NCI-H524 (cell line): ENCODE data around the gene ACVR2A.

Experiments used
- DNase-seq, 2 experiments: peaks; one replicate each; lab custom pipeline; 2025; lab: John Stamatoyannopoulos, UW

The ACVR2A gene

DNA sequence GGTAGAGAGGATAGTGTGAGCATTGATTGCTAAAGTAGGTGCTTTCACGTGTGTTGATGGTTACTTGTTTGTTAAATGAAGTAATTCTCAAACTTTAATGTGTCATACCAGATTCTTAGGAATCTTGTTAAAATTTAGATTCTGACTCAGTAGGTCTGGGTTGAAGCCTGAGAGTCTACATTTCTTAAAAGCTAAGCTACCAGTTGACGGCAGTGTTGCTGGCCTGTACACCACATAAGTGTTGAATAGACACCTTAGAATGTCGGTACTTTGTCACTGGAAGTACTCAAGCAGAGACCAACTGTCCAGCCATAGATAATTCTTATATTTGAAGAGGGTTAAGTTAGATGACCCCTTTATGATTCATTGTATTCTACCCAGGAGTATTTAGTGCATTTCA lies 79.8 kb downstream of the ACVR2A start:
- DNase-seq: no peak

DNA sequence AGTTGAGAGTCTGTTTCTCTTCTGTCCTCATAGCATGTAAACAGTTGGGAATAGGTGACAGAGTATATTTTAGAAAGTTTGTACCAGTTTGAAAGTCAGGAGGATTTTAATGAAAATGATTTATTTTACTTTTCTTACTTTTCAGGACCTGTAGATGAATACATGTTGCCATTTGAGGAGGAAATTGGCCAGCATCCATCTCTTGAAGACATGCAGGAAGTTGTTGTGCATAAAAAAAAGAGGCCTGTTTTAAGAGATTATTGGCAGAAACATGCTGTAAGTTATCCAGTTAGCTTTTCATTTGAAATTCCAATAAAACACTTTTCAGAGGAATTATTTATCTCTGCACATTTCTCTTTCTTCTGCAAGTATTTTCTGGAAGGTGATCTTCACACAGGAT lies 81.1 kb downstream of the ACVR2A start:
- no peak for DNase-seq

DNA sequence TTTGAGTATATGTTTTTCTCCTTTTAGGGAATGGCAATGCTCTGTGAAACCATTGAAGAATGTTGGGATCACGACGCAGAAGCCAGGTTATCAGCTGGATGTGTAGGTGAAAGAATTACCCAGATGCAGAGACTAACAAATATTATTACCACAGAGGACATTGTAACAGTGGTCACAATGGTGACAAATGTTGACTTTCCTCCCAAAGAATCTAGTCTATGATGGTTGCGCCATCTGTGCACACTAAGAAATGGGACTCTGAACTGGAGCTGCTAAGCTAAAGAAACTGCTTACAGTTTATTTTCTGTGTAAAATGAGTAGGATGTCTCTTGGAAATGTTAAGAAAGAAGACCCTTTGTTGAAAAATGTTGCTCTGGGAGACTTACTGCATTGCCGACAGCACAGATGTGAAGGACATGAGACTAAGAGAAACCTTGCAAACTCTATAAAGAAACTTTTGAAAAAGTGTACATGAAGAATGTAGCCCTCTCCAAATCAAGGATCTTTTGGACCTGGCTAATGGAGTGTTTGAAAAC lies 82.3 kb downstream of the ACVR2A start:
- DNase-seq: no peak

DNA sequence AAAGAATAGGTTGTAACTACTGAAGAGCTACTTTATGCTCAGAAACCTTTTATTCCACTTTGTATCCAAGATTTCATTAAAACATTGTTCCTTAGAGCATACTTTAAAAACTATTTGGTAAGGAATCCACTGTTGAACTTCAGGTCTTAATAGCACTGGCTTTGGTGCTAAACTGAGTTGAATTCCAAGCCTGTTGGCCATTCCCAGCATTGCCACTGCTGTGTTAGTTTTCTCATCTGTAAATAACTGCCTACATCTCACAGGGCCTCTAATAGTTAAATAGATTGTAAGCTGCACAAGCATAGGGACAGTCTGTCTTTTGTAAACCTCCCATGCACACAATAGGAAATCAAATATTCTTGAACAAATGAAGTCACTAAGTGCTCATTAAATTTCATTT lies 89.1 kb downstream of the ACVR2A start:
- DNase-seq: no peak

GRCh38 chr2:147934881-147935620 lies 90.2 kb downstream of the ACVR2A start:
- no peak for DNase-seq

DNA sequence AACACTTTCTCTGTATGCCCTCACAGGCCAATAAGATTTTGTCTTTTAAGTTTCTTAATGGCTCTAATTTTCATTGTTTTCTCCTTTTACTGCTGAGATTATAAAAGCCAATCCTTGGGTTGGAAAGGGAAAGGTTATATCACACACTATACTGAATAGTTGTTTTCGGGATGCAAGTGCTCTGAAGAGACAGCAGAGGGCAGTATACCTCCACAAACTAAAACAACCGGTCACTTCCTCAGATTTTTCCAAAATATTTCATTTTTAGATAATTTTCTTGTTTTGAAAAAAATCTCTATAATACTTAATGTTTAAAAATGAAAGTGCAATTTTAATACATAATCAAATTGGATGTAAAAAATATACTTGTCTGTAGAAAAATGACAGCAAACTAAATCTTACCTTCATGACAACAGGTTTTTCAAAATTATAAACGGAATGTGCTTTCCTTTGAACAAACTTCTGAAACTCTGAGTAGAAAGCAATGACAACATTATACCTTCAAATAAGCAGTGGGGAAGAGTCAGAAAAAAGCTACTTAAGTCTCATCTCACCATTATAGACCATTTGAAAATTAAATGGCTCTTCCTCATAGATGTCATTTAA lies 93.0 kb downstream of the ACVR2A start:
- DNase-seq: peak in 1 of 2 experiments; percentile 20

DNA sequence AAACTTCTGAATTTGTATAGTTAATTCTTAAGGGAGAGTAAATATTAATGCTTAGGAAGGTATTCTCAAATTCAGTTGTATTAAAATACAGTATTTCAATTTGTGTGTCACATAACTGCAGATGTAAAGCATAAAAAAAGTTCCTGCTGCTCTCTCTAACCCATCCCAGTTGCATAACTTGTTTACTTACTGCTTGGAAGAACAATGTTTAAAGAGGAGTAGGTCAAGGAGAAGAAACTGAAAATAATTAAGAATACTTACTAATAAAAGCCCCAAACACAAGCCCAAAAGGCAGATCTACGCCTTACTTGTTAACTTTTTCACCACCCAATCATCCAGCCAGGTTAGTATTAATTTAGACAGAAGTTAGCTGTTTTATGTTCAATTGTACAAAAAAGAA lies 94.5 kb downstream of the ACVR2A start:
- DNase-seq: no peak

- DNase-seq: no peak
Observed at GRCh38 chr2:147945660-147946059, 100.8 kb downstream of the ACVR2A start.

- no peak for DNase-seq
Observed at GRCh38 chr2:147952118-147952517, 107.3 kb downstream of the ACVR2A start.

- DNase-seq: no peak
Observed at GRCh38 chr2:147968571-147968970, 123.7 kb downstream of the ACVR2A start.

GRCh38 chr2:147976102-147976501 lies 131.3 kb downstream of the ACVR2A start:
- no peak for DNase-seq

- no peak for DNase-seq
Observed at GRCh38 chr2:147977679-147978078, 132.8 kb downstream of the ACVR2A start.
